HepG2 (cell line): ENCODE results near the gene BCL7A. TPM values are rescaled to one million over a fixed set of nuclear protein-coding genes. Genes with fewer than 3 reads are reported as not detected.

Source experiments
- ARID3A ChIP-seq: IDR thresholded peaks from 2 replicates; pipeline ENCODE4 v1.6.1; 2012; ENCODE audit warnings: low read depth, low read length, improper control_type of control experiment
- ETV5 ChIP-seq: IDR thresholded peaks from 2 replicates; pipeline ENCODE4 v1.6.1; 2018; ENCODE audit warnings: missing biosample characterization, missing genetic modification reagents, inconsistent platforms, borderline replicate concordance
- FIP1L1 ChIP-seq: fragments of 200-400 bp; formaldehyde crosslinking; IDR thresholded peaks from 2 replicates; pipeline ENCODE4 v1.6.1; 2018; ENCODE audit warnings: low read depth, mild to moderate bottlenecking, low read length, moderate library complexity, borderline replicate concordance; ENCODE audit not compliant: insufficient read depth
- PAX8 ChIP-seq: sonication (generic); formaldehyde crosslinking; IDR thresholded peaks from 2 replicates; pipeline ENCODE4 v1.8.0; 2022; ENCODE audit warnings: mild to moderate bottlenecking, missing genetic modification reagents, borderline replicate concordance
- STAG1 ChIP-seq: sonication (generic); formaldehyde crosslinking; IDR thresholded peaks from 2 replicates; pipeline ENCODE4 v1.4.0; 2020; ENCODE audit warnings: missing genetic modification reagents
- TEAD3 ChIP-seq: optimal IDR thresholded peaks from 2 replicates; pipeline ENCODE3; 2016; ENCODE audit warnings: borderline replicate concordance
- TGIF2 ChIP-seq: IDR thresholded peaks from 2 replicates; pipeline ENCODE4 v1.6.1; 2016; ENCODE audit warnings: control low read depth, missing compliant biosample characterization
- ZNF136 ChIP-seq: sonication (generic); formaldehyde crosslinking; IDR thresholded peaks from 2 replicates; pipeline ENCODE4 v1.8.1; 2022; ENCODE audit warnings: low read depth, mild to moderate bottlenecking, moderate library complexity, missing genetic modification reagents
- ZNF407 ChIP-seq: sonication (generic); formaldehyde crosslinking; IDR thresholded peaks from one replicate; pipeline ENCODE4 v1.5.1; 2020; ENCODE audit warnings: mild to moderate bottlenecking, missing genetic modification reagents; ENCODE audit errors: not compliant biosample characterization
- ZNF768 ChIP-seq: sonication (generic); formaldehyde crosslinking; IDR thresholded peaks from 2 replicates; pipeline ENCODE4 v1.4.0; 2020; ENCODE audit warnings: missing genetic modification reagents
- ZNF841 ChIP-seq: sonication (generic); formaldehyde crosslinking; IDR thresholded peaks from 2 replicates; pipeline ENCODE4 v1.8.1; 2023; ENCODE audit warnings: missing genetic modification reagents, borderline replicate concordance
- polyA plus RNA-seq, 8 experiments: library from polyadenylated mRNA; depleted of rRNA in 3 of 8; stranded (reverse) in 7 of 8; unstranded in 1 of 8; fragments of >200 nt; fragmentation: Illumina TruSeq in 4 of 8; extraction: Trizol in 4 of 8; gene quantifications; 2 replicates each; pipeline versions ENCODE4 v1.2.1 to v1.2.3, GENCODE V29; 2011 to 2016; ENCODE audit warnings: low read depth in 4 of 8, missing spikeins in 1 of 8, mixed read lengths in 1 of 8; ENCODE audit not compliant: insufficient read depth in 1 of 8
- total RNA-seq, 5 experiments: library from RNA; depleted of rRNA; stranded (reverse); fragments of >200 nt; fragmentation: Illumina TruSeq; extraction: Trizol; gene quantifications; 2 replicates each; pipeline ENCODE4 v1.2.3, GENCODE V29; 2016; ENCODE audit warnings: low read depth in 1 of 5
- TF ChIP-seq, protein P1 (sequence below): sonication (generic); formaldehyde crosslinking; IDR thresholded peaks from 2 replicates; pipeline ENCODE4 v1.4.0; 2020; ENCODE audit warnings: missing genetic modification reagents
- TF ChIP-seq, protein P2 (sequence below): sonication (generic); formaldehyde crosslinking; IDR thresholded peaks from 2 replicates; pipeline ENCODE4 v1.4.0; 2020; ENCODE audit warnings: missing genetic modification reagents, low read depth, mild to moderate bottlenecking, borderline replicate concordance

BCL7A gene
- total and polyA plus RNA-seq, 2 of the 13 experiments (the other 11 are each of a cell fraction or from before 2014, with no cell fraction given): 4.1 to 6.2 TPM

DNA sequence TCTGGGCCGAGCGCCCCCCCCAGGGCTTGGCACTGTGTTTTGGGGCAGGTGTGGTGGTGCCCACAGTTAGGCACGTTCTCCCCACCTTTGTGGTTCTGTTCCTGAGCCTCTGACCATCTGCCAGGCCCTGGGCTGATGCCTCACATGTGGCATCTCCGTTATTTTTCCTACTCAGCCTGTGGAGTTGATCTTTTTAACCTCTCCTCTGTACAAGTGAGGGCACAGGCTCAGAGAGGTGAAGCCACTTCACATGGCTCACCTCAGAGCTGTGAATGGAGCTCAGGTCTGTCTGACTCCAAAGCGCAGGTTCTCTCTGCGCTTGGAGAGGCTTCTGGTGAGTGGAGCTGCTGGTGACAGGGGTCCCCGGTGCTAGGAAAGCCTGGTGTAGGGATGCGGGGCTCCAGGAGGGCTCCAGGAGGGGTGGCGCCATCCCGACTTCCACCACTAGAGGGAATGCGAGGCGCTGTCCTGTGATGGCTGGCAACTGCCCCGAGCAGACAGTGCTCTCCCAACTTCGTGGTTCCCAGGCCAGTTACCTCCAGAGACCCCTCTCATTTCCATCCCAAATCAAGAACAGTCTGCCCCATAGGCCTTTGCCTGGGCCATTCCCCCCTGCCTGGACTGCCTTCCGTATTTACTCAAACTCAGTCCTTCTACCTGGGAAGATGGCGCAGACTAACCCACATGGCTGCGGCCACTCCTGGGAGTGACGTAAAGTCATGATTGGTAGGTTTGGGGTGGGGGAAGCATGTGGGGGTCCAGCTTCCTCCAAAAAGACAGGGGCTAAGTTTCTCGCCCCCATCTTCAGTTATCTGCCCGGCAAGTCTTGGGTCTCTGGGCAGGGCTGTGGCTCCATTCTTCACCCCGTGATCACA is 9.9 kb downstream of the BCL7A start (continued):
- TF ChIP-seq ZNF407 (no peak), ARID3A (no peak), TEAD3 (peak; percentile 19), PAX8 (no peak), TGIF2 (CRISPR knock-in tag) (no peak), STAG1 (CRISPR knock-in tag) (peak; percentile 53), ZNF841 (CRISPR knock-in tag) (no peak), ZNF768 (no peak), FIP1L1 (no peak), ZNF136 (CRISPR knock-in tag) (no peak), ETV5 (no peak)
- TF ChIP-seq, protein P1, sequence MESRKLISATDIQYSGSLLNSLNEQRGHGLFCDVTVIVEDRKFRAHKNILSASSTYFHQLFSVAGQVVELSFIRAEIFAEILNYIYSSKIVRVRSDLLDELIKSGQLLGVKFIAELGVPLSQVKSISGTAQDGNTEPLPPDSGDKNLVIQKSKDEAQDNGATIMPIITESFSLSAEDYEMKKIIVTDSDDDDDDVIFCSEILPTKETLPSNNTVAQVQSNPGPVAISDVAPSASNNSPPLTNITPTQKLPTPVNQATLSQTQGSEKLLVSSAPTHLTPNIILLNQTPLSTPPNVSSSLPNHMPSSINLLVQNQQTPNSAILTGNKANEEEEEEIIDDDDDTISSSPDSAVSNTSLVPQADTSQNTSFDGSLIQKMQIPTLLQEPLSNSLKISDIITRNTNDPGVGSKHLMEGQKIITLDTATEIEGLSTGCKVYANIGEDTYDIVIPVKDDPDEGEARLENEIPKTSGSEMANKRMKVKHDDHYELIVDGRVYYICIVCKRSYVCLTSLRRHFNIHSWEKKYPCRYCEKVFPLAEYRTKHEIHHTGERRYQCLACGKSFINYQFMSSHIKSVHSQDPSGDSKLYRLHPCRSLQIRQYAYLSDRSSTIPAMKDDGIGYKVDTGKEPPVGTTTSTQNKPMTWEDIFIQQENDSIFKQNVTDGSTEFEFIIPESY: peak; percentile 55; the same call in 1 of the 2 replicates
- TF ChIP-seq, protein P2, sequence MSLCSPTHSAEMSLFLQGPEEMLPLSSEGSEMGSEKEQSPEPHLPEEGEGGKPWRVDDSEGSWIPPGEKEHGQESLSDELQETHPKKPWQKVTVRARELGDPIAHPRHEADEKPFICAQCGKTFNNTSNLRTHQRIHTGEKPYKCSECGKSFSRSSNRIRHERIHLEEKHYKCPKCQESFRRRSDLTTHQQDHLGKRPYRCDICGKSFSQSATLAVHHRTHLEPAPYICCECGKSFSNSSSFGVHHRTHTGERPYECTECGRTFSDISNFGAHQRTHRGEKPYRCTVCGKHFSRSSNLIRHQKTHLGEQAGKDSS (CRISPR knock-in tag): peak; percentile 77; the same call in 1 of the 2 replicates
